Measurements from ENCODE around the gene CLMN. TPM values are rescaled to one million over a fixed set of nuclear protein-coding genes. Genes with fewer than 3 reads are reported as not detected.

The CLMN gene
- total and polyA plus RNA-seq, 2 of the 4 experiments (the other 2 are of a cell fraction), result 0.10 to 0.18 TPM

DNA sequence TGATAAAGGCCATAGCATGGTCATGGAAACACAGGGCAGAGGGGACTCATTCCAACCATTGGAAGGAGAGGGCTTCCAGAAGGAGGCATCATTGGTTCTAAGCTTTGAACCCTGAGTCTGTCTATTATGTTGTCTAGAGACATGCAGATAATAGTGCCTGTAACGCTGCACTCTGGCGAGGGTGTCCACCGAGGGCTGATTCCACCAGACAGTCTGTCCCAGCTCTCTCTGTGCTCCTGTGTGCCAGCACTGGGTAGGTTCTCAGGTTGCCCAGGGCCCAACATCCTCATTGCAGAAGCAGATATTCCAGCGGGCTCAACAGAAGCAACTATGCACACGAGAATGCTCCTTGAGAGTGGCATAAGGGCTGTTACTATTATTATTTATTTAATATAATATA, 18.7 kb upstream of the CLMN start:
- H4K20me1 ChIP-seq (ENCODE audit: insufficient read depth, low read length), result no peaks in the 10 kb centered on the region
- no peak overlapping the region for H4K91ac ChIP-seq (ENCODE audit: insufficient read depth, low read depth, low read length)
- H3K4me3 ChIP-seq (ENCODE audit: insufficient read depth, low read depth, low read length), result no peak overlapping the region
- no peak for ATAC-seq (ENCODE audit: low read depth)
- H3K23ac ChIP-seq (ENCODE audit: low read depth, low read length), result no peak overlapping the region
- H3K18ac ChIP-seq (ENCODE audit: low read depth, low read length), result no peak overlapping the region
- ChIA-PET POLR2A (ENCODE audit: unreplicated experiment) (no interaction called here), CTCF (interaction anchor here (0.6 kb wide), 1 partner anchor 771 kb away, joined by 3 read pairs; no protein-coding TSS in a partner anchor)
- H2BK5ac ChIP-seq (ENCODE audit: low read depth, low read length, poor library complexity, severe bottlenecking), result no peak overlapping the region
- H2BK120ac ChIP-seq (ENCODE audit: low read depth, low read length), result no peak overlapping the region
- no peaks in the 10 kb centered on the region; the same call in 1 of the 2 replicates for H3K27me3 ChIP-seq (ENCODE audit: control insufficient read depth, insufficient read depth, low read length)
- no peak overlapping the region for H2BK15ac ChIP-seq (ENCODE audit: low read depth, low read length)
- H3K4ac ChIP-seq (ENCODE audit: low read depth, low read length), result no peak overlapping the region
- dilution Hi-C loops (cut with HindIII; ENCODE audit: low sequenced_read_pairs, unreplicated experiment), result no loop called here
- no peak overlapping the region for H2AFZ ChIP-seq (replicated peaks; ENCODE audit: low read length, poor library complexity)
- no peak overlapping the region for H3K4me2 ChIP-seq (ENCODE audit: low read depth, low read length)
- in situ Hi-C loops (cut with MboI; ENCODE audit: low sequenced_read_pairs), result no loop called here
- no peak overlapping the region for H2AK5ac ChIP-seq (ENCODE audit: low read depth, low read length)
- H3K9me1 ChIP-seq (ENCODE audit: insufficient read depth, low read length), result no peaks in the 10 kb centered on the region
- H4K5ac ChIP-seq (ENCODE audit: low read depth, low read length), result no peak overlapping the region
- no peak overlapping the region for H3K27ac ChIP-seq (ENCODE audit: insufficient read depth, low read length)
- H3K4me1 ChIP-seq (ENCODE audit: control insufficient read depth, insufficient read depth, low read length), result no peaks in the 10 kb centered on the region
- no peak for TF ChIP-seq RCOR1 (IDR thresholded peaks at IDR 0.05; ENCODE audit: insufficient replicate concordance, low read length)
- TF ChIP-seq, protein P1, sequence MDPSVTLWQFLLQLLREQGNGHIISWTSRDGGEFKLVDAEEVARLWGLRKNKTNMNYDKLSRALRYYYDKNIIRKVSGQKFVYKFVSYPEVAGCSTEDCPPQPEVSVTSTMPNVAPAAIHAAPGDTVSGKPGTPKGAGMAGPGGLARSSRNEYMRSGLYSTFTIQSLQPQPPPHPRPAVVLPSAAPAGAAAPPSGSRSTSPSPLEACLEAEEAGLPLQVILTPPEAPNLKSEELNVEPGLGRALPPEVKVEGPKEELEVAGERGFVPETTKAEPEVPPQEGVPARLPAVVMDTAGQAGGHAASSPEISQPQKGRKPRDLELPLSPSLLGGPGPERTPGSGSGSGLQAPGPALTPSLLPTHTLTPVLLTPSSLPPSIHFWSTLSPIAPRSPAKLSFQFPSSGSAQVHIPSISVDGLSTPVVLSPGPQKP (IDR thresholded peaks at IDR 0.05; ENCODE audit: borderline replicate concordance, low read depth, low read length), result no peak
- TF ChIP-seq BHLHE40 (IDR thresholded peaks at IDR 0.05; ENCODE audit: low read depth, low read length), result no peak
- no peak for TF ChIP-seq RAD21 (IDR thresholded peaks at IDR 0.05; ENCODE audit: low read length)
- TF ChIP-seq SMC3 (IDR thresholded peaks at IDR 0.05; ENCODE audit: low read depth, low read length), result no peak
- no peak for TF ChIP-seq FOS (IDR thresholded peaks at IDR 0.05; ENCODE audit: low read depth, low read length)
- no peak for TF ChIP-seq MAZ (IDR thresholded peaks at IDR 0.05; ENCODE audit: borderline replicate concordance, low read depth, low read length)
- TF ChIP-seq CEBPB (IDR thresholded peaks at IDR 0.05; ENCODE audit: low read depth, low read length), result no peak
- TF ChIP-seq, protein P2, sequence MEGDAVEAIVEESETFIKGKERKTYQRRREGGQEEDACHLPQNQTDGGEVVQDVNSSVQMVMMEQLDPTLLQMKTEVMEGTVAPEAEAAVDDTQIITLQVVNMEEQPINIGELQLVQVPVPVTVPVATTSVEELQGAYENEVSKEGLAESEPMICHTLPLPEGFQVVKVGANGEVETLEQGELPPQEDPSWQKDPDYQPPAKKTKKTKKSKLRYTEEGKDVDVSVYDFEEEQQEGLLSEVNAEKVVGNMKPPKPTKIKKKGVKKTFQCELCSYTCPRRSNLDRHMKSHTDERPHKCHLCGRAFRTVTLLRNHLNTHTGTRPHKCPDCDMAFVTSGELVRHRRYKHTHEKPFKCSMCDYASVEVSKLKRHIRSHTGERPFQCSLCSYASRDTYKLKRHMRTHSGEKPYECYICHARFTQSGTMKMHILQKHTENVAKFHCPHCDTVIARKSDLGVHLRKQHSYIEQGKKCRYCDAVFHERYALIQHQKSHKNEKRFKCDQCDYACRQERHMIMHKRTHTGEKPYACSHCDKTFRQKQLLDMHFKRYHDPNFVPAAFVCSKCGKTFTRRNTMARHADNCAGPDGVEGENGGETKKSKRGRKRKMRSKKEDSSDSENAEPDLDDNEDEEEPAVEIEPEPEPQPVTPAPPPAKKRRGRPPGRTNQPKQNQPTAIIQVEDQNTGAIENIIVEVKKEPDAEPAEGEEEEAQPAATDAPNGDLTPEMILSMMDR (conservative IDR thresholded peaks at IDR 0.05; ENCODE audit: low read depth, low read length), result no peak
- no peak for TF ChIP-seq MAFK (IDR thresholded peaks at IDR 0.05; ENCODE audit: low read depth, low read length)
- TF ChIP-seq NFE2L2 (IDR thresholded peaks at IDR 0.05; ENCODE audit: low read depth, low read length), result no peak
- no peak for TF ChIP-seq POLR2A (IDR thresholded peaks at IDR 0.05; ENCODE audit: low read depth, low read length)
- TF ChIP-seq CHD1 (IDR thresholded peaks at IDR 0.05; ENCODE audit: low read depth, low read length), result no peak
- no peak for TF ChIP-seq RFX5 (IDR thresholded peaks at IDR 0.05; ENCODE audit: low read depth, low read length)
- no peak for TF ChIP-seq MXI1 (IDR thresholded peaks at IDR 0.05; ENCODE audit: borderline replicate concordance, low read depth, low read length)
- TF ChIP-seq, protein P3, sequence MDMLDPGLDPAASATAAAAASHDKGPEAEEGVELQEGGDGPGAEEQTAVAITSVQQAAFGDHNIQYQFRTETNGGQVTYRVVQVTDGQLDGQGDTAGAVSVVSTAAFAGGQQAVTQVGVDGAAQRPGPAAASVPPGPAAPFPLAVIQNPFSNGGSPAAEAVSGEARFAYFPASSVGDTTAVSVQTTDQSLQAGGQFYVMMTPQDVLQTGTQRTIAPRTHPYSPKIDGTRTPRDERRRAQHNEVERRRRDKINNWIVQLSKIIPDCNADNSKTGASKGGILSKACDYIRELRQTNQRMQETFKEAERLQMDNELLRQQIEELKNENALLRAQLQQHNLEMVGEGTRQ (IDR thresholded peaks at IDR 0.05; ENCODE audit: low read depth, low read length), result no peak
- no peak overlapping the region for H4K8ac ChIP-seq (ENCODE audit: low read depth in 2 of 2, low read length in 2 of 2)
- 50% methylated on average over 3 of the region's 5 CpGs; no CpG with 5 or more reads in 1 of the 2 experiments for WGBS, 2 experiments (ENCODE audit: extremely low coverage in 2 of 2, insufficient read length in 1 of 2)
- H3K9ac ChIP-seq (ENCODE audit: low read depth, low read length), result no peak overlapping the region
- no peak for DNase-seq
- no peak overlapping the region for H2AK9ac ChIP-seq (replicated peaks; ENCODE audit: low read depth, low read length, poor library complexity)
- no peak overlapping the region for H3K14ac ChIP-seq (replicated peaks; ENCODE audit: low read depth, low read length)
- H3K36me3 ChIP-seq (ENCODE audit: control insufficient read depth, insufficient read depth, low read length), result no peaks in the 10 kb centered on the region
- no peaks in the 10 kb centered on the region for H3K79me1 ChIP-seq (ENCODE audit: low read depth in 1 of 2, low read length in 2 of 2)
- H2BK20ac ChIP-seq (ENCODE audit: low read depth, low read length), result no peak overlapping the region
- intact Hi-C loops (cut with micrococcal nuclease), result no loop called here
- no TSS peak for BruUV-seq (replicated peaks)
- H3K56ac ChIP-seq (ENCODE audit: extremely low read depth, insufficient read depth, low read length), result no peak overlapping the region
- no peaks in the 10 kb centered on the region for H3K9me3 ChIP-seq (ENCODE audit: control insufficient read depth, insufficient read depth, low read length)

All from IMR-90 (cell line).